Posterior vena cava (tissue), 2 donors: ENCODE measurements around the gene UBAC2. TPM values are rescaled to one million over a fixed set of nuclear protein-coding genes. Genes with fewer than 3 reads are reported as not detected.
A peak's percentile ranks its signal among the peaks of the same experiment; 100 is the strongest.

Experiments
- DNase-seq: peaks from one replicate; pipeline ENCODE4 v3.0.0-alpha.2; 2020; ENCODE audit warnings: low spot score
- intact Hi-C, 2 donors: fragments of 100-400 bp; cut with DNase I; formaldehyde crosslinking; loops; one replicate each; pipeline versions ENCODE4 v1.14.1 to v1.14.2; 2022 to 2023
- long read RNA-seq, 2 donors: library from polyadenylated mRNA; unstranded; transcript quantifications; one replicate each; pipeline ENCODE4 v2.0.0, GENCODE V29; 2020 to 2021
- total RNA-seq, 2 donors: library from RNA; stranded (reverse); fragmentation: NEBNext Ultra II Directional; extraction: Animal tissue kit (Norgen Biotek cat#: 25700); gene quantifications; one replicate each; pipeline ENCODE4 v1.2.1, GENCODE V29; 2021
- donor health status: DM: yes; HTN: yes; CAD: no.
- donor health status: DM: yes; HTN: yes; CAD: no.

The UBAC2 gene
- 10 to 100 TPM; 38.2 to 41.4 TPM for total RNA-seq
- long read RNA-seq, donor 1, transcript UBAC2-203 (9 exons, 1,375 nt) = major isoform, 30 of 44 reads
- long read RNA-seq, donor 1, partial matches to known transcripts = 2 of 44 reads
- long read RNA-seq, donor 1, other reads (novel, unspliced or antisense) = 12 of 44 reads
- long read RNA-seq, donor 2, transcript UBAC2-203 (9 exons, 1,375 nt) = major isoform, 177 of 229 reads
- long read RNA-seq, donor 2, partial matches to known transcripts = 11 of 229 reads
- long read RNA-seq, donor 2, other reads (novel, unspliced or antisense) = 41 of 229 reads

- intact Hi-C loops = no loop called here
- DNase-seq = peak; percentile 99
These were observed at the start of gene UBAC2 for GRCh38 chr13:99200432-99201167. Gene UBAC2, plus strand, starts transcription at chr13:99200854. Its CDS starts 55 bp downstream, at chr13:99200909.

GRCh38 chr13:99151516-99151915 lies 49.1 kb upstream of the UBAC2 start:
- intact Hi-C loops = no loop called here
- DNase-seq = no peak

- intact Hi-C loops = no loop called here
- no peak for DNase-seq
These were observed 47.4 kb upstream of the UBAC2 start for GRCh38 chr13:99153219-99153618.

GRCh38 chr13:99154064-99154463 lies 46.6 kb upstream of the UBAC2 start:
- DNase-seq = no peak
- intact Hi-C loops = no loop called here

GRCh38 chr13:99155821-99156220 lies 44.8 kb upstream of the UBAC2 start:
- DNase-seq = no peak
- intact Hi-C loops = no loop called here

- DNase-seq = no peak
- intact Hi-C loops = no loop called here
These were observed 43.6 kb upstream of the UBAC2 start for GRCh38 chr13:99157046-99157445.

- intact Hi-C loops = no loop called here
- no peak for DNase-seq
These were observed 41.8 kb upstream of the UBAC2 start for GRCh38 chr13:99158846-99159245.

GRCh38 chr13:99159331-99160061 lies 41.2 kb upstream of the UBAC2 start:
- no peak for DNase-seq
- intact Hi-C loops = no loop called here

GRCh38 chr13:99160415-99160814 lies 40.2 kb upstream of the UBAC2 start:
- intact Hi-C loops = no loop called here
- no peak for DNase-seq

- intact Hi-C loops = no loop called here
These were observed 39.1 kb upstream of the UBAC2 start for GRCh38 chr13:99161512-99161911.

GRCh38 chr13:99162567-99163361 lies 37.9 kb upstream of the UBAC2 start:
- DNase-seq = no peak
- intact Hi-C loops = no loop called here

More at GRCh38 chr13:99161512-99161911, 39.1 kb upstream of the UBAC2 start:
- no peak for DNase-seq

- no peak for DNase-seq
These were observed 36.4 kb upstream of the UBAC2 start for GRCh38 chr13:99164226-99164625.

GRCh38 chr13:99165753-99166587 lies 34.7 kb upstream of the UBAC2 start:
- intact Hi-C loops = no loop called here
- DNase-seq = no peak

More at GRCh38 chr13:99164226-99164625, 36.4 kb upstream of the UBAC2 start:
- intact Hi-C loops = no loop called here

- no peak for DNase-seq
- intact Hi-C loops = no loop called here
These were observed 27.7 kb upstream of the UBAC2 start for GRCh38 chr13:99172951-99173350.

GRCh38 chr13:99173606-99174005 lies 27.0 kb upstream of the UBAC2 start:
- no peak for DNase-seq
- intact Hi-C loops = no loop called here

GRCh38 chr13:99174533-99175100 lies 26.0 kb upstream of the UBAC2 start:
- intact Hi-C loops = loop anchor here (5.0 kb wide), 2 partner anchors 93 to 263 kb away; no protein-coding TSS in a partner anchor

GRCh38 chr13:99176309-99177276 lies 24.1 kb upstream of the UBAC2 start:
- intact Hi-C loops = loop anchor here (5.0 kb wide), 2 partner anchors 91 to 261 kb away; no protein-coding TSS in a partner anchor

More at GRCh38 chr13:99174533-99175100, 26.0 kb upstream of the UBAC2 start:
- DNase-seq = no peak

More at GRCh38 chr13:99176309-99177276, 24.1 kb upstream of the UBAC2 start:
- DNase-seq = peak; percentile 89
